ENCODE measurements around the gene ANKRD63.

Gene ANKRD63

DNA sequence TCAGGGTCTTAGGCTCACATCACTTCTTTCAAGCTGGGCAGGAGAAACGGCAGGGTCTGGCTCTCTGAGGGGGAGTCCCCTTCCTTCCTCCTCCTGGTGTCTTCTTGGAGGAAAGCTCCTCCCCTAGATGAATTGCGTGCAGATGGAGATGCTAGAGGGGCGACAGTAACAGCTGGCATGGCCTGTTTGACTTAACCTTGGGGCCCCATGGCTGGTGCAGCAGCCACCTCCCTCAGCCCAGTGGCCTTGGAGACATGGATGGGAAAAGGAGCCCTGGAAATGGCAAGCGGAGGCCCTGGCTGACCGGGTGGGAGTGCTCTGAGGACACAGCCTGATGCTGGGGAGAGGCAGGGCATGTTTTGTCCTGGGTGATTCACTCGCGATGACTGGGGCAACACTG is 23.8 kb downstream of the ANKRD63 start:
- Histone ChIP-seq H3K27me3 (replicated peaks; ENCODE audit: insufficient read depth, low read length) (no peaks in the 10 kb centered on the region), H3K4me3 (ENCODE audit: low read length) (no peak overlapping the region), H3K9me2 (replicated peaks; ENCODE audit: insufficient read depth, low read length) (no peaks in the 10 kb centered on the region), H3K79me2 (ENCODE audit: low read length) (no peaks in the 10 kb centered on the region), H3K36me3 (replicated peaks; ENCODE audit: insufficient read depth, low read length) (no peaks in the 10 kb centered on the region), H3K27ac (ENCODE audit: low read length) (no peak overlapping the region), H2AFZ (ENCODE audit: low read length) (no peak overlapping the region), H3F3A (ENCODE audit: insufficient read depth, low read length) (no peaks in the 10 kb centered on the region), H3K9me3 (replicated peaks; ENCODE audit: insufficient read depth, low read length) (no peaks in the 10 kb centered on the region), H3K9ac (ENCODE audit: low read length) (no peak overlapping the region), H4K20me1 (ENCODE audit: insufficient read depth, low read length) (no peaks in the 10 kb centered on the region), H3K4me2 (ENCODE audit: low read depth, low read length) (no peak overlapping the region), H3K4me1 (ENCODE audit: low read length) (no peaks in the 10 kb centered on the region)
- no peak for DNase-seq
- TF ChIP-seq EZH2phosphoT487 (IDR thresholded peaks at IDR 0.05; ENCODE audit: low read length) (no peak), EZH2 (optimal IDR thresholded peaks at IDR 0.05; ENCODE audit: low read depth, low read length) (no peak)
- TF ChIP-seq, protein P1, sequence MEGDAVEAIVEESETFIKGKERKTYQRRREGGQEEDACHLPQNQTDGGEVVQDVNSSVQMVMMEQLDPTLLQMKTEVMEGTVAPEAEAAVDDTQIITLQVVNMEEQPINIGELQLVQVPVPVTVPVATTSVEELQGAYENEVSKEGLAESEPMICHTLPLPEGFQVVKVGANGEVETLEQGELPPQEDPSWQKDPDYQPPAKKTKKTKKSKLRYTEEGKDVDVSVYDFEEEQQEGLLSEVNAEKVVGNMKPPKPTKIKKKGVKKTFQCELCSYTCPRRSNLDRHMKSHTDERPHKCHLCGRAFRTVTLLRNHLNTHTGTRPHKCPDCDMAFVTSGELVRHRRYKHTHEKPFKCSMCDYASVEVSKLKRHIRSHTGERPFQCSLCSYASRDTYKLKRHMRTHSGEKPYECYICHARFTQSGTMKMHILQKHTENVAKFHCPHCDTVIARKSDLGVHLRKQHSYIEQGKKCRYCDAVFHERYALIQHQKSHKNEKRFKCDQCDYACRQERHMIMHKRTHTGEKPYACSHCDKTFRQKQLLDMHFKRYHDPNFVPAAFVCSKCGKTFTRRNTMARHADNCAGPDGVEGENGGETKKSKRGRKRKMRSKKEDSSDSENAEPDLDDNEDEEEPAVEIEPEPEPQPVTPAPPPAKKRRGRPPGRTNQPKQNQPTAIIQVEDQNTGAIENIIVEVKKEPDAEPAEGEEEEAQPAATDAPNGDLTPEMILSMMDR (IDR thresholded peaks at IDR 0.05; ENCODE audit: low read length): no peak

DNA sequence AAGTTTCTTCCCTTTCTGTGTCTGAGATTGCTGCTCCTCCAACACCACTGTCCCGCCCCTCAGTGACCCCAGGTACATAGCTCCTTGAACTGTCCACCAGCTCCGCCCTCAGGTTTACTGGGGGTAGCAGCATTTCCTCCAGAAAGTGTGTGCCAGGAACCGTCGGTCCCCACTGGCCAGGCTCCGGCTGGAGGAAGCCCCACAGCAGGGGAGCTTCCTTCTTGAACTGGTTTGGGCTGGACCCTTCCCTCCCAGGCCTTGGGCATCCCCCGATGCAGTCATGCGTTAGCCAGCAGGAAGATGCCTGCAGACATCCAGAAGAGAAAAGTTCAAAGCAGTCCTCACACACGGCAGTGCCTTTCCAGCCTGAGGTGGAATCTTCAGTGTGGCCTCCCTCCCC is 24.3 kb downstream of the ANKRD63 start:
- Histone ChIP-seq H4K20me1 (ENCODE audit: insufficient read depth, low read length) (no peaks in the 10 kb centered on the region), H3K9me3 (replicated peaks; ENCODE audit: insufficient read depth, low read length) (no peaks in the 10 kb centered on the region), H3K27me3 (replicated peaks; ENCODE audit: insufficient read depth, low read length) (no peaks in the 10 kb centered on the region), H3K4me1 (ENCODE audit: low read length) (no peaks in the 10 kb centered on the region), H3K27ac (ENCODE audit: low read length) (no peak overlapping the region), H3F3A (ENCODE audit: insufficient read depth, low read length) (no peaks in the 10 kb centered on the region), H2AFZ (ENCODE audit: low read length) (no peak overlapping the region), H3K9ac (ENCODE audit: low read length) (no peak overlapping the region), H3K4me3 (ENCODE audit: low read length) (no peak overlapping the region), H3K36me3 (replicated peaks; ENCODE audit: insufficient read depth, low read length) (no peaks in the 10 kb centered on the region), H3K9me2 (replicated peaks; ENCODE audit: insufficient read depth, low read length) (no peaks in the 10 kb centered on the region), H3K79me2 (ENCODE audit: low read length) (no peaks in the 10 kb centered on the region), H3K4me2 (ENCODE audit: low read depth, low read length) (no peak overlapping the region)
- DNase-seq: no peak
- TF ChIP-seq EZH2 (optimal IDR thresholded peaks at IDR 0.05; ENCODE audit: low read depth, low read length): no peak
- TF ChIP-seq EZH2phosphoT487 (IDR thresholded peaks at IDR 0.05; ENCODE audit: low read length): no peak
- TF ChIP-seq, protein P1 (IDR thresholded peaks at IDR 0.05; ENCODE audit: low read length): no peak

DNA sequence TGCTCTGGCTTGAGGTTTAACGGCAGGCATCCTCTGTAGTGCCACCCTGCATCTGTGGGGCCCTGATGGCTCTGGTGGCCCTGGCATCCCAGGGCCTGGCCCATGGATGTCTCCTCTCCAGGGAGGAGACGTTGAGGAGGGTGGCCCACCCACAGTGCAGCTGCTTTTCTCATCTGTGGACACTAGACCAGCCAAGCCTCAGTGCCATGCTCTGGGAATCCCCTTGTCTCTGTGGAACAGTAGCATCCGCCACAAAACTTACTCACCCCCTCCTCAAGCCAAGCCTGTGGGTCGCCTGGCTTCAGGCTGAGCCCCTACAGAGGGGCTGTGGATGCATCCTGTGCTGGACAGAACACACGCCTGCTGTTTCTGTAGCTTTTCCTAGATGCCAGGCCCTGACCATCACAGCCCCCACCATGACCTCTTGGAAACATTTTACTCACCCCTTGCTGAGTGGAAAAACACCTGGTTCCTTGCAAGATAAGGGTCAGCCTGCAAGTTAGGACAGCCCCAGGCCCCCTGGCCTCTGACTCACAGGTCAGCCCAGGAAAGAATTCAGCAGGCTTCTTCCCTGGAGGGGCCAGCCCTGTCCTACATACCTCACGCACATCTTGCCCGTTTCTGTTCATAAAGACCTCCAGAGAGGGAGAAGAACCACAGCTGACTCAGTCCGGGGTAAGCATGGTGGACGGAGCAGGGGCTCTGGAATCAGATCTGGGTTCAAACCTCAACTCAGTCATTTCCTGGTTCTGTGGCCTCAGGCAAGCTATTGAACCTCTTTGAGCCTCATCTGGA is 25.0 kb downstream of the ANKRD63 start:
- Histone ChIP-seq H3K9me3 (replicated peaks; ENCODE audit: insufficient read depth, low read length) (no peaks in the 10 kb centered on the region), H4K20me1 (ENCODE audit: insufficient read depth, low read length) (no peaks in the 10 kb centered on the region), H3K27ac (ENCODE audit: low read length) (no peak overlapping the region), H3K9ac (ENCODE audit: low read length) (no peak overlapping the region), H3F3A (ENCODE audit: insufficient read depth, low read length) (no peaks in the 10 kb centered on the region), H3K27me3 (replicated peaks; ENCODE audit: insufficient read depth, low read length) (peaks cover 6% of the 10 kb centered on the region; the same call in 1 of the 2 replicates), H3K4me3 (ENCODE audit: low read length) (no peak overlapping the region), H3K9me2 (replicated peaks; ENCODE audit: insufficient read depth, low read length) (no peaks in the 10 kb centered on the region), H3K4me1 (ENCODE audit: low read length) (no peaks in the 10 kb centered on the region), H2AFZ (ENCODE audit: low read length) (no peak overlapping the region), H3K79me2 (ENCODE audit: low read length) (no peaks in the 10 kb centered on the region), H3K36me3 (replicated peaks; ENCODE audit: insufficient read depth, low read length) (no peaks in the 10 kb centered on the region), H3K4me2 (ENCODE audit: low read depth, low read length) (no peak overlapping the region)
- TF ChIP-seq EZH2phosphoT487 (IDR thresholded peaks at IDR 0.05; ENCODE audit: low read length) (no peak), EZH2 (optimal IDR thresholded peaks at IDR 0.05; ENCODE audit: low read depth, low read length) (no peak)
- TF ChIP-seq, protein P1 (IDR thresholded peaks at IDR 0.05; ENCODE audit: low read length): no peak
- DNase-seq: no peak
